GM18951 (cell line): Measurements from ENCODE around the gene OR10AG1.

Experiments
- POLR2A ChIP-seq: IDR thresholded peaks from 4 replicates; pipeline ENCODE4 v1.6.1; 2011; ENCODE audit warnings: mild to moderate bottlenecking; ENCODE audit not compliant: insufficient read length, insufficient read depth; ENCODE audit errors: extremely low read depth
- in situ Hi-C: fragments of 300-500 bp; cut with MboI; formaldehyde crosslinking; loops from one replicate; pipeline ENCODE4 v1.12.0; 2022; ENCODE audit warnings: low sequenced_read_pairs, mixed read lengths, inconsistent platforms; ENCODE audit not compliant: unreplicated experiment

The OR10AG1 gene, protein sequence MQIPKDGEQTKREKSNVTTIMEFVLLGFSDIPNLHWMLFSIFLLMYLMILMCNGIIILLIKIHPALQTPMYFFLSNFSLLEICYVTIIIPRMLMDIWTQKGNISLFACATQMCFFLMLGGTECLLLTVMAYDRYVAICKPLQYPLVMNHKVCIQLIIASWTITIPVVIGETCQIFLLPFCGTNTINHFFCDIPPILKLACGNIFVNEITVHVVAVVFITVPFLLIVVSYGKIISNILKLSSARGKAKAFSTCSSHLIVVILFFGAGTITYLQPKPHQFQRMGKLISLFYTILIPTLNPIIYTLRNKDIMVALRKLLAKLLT

DNA sequence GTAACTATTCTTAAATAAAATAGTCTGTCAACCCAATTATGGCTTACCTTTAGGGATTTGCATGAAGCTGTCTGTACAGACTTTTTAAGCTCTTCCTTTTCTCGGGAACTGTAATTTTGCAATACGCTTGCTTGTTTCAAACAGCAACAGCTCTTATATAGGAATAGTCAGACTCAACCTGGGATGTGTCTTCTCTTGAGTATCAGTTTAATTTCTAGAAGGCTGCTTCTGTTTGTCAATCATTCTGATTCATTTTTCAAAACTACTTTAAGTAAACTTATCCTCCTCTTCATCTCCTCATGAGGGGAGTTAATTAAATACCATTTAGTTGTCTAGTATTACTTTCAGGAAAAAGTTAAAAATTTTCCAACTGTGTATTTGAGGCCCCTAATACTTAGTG is at the start of gene OR10AG1:
TSS of gene OR10AG1 (minus strand) at position 101 of the 400 bp plus-strand sequence. CDS start at position 63, 38 bp downstream.
- no peak for TF ChIP-seq POLR2A

DNA sequence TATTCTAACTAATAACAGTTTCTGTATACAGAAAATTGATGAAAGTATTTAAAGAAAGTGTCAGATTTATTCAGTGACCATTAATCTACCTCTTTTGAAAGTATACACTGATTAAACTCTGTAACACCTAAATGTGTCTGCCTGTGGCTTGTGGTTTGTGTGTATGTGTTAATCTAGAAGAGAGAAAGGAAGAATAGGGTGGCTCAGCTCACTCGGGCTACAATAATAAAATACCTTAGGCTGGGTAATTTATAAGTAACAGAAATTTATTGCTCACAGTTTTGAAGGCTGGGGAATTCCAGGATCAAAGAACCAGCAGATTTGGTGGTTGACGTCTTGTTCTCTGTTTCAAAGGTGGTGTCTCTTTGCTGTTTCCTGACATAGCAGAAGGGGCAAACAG is 44.1 kb upstream of the OR10AG1 start:
- in situ Hi-C loops = no loop called here
- no peak for TF ChIP-seq POLR2A

More for the DNA sequence above, at the start of gene OR10AG1:
- in situ Hi-C loops = no loop called here

DNA sequence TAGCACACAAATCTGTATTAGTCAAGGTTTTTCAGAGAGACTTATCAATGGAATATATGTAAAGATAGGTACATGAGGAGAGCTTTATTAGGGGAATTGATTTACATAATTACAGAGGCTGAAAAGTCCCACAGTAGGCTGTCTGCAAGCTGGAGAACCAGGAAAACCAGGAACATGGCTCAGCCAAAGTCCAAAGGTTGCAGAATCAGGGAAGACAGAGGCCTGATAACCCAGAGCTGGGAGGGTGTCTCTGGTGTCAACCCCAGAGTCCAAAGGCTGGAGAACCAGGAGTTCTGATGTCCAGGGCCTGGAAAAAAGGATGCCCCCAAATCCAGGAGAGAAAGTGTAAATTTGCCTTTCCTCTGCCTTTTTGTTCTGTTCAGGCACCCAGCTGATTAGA is 41.0 kb upstream of the OR10AG1 start:
- in situ Hi-C loops = no loop called here
- no peak for TF ChIP-seq POLR2A

DNA sequence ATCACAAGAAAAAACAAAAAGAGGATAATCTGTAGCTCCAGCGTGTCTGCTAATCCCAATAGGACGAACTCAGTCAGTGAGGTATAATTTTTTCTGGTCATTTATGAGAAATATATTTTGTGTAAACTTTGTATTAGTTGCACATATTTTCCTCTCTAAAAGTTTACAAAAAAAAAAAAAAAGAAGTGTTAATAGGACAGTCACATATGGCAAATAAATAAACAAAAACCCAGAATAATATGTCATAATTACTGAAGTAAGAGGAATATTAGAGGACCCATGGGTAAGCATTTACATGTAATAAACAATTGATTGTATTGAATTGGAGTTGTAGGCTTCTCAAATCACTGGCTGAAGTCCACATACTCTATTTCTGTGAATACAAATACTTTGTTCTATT is 24.8 kb upstream of the OR10AG1 start, which contains the start of gene OR5F1:
TSS of gene OR5F1 (minus strand) at position 101 of the 400 bp plus-strand sequence. CDS start at position 101, 0 bp downstream.
- in situ Hi-C loops = no loop called here
- no peak for TF ChIP-seq POLR2A

DNA sequence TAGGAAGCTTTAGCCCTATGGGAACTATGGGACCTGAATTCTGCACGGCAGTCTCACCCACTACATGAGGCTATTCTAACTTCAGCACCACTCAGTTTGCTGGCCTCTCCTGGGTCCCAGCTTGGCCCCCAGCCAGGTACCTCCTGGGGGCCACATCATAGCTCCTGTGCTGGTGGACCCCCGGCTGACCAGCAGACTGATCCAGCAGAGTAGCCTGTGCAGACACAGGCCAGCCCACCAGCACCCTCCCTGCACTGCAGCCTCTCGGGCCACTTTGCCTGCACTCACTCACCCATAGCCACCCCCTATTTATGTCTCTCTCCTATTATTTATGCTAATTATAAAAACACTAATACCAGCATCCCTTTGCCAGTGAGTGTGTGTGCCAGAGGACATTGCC is 1.2 kb upstream of the OR10AG1 start:
- in situ Hi-C loops = no loop called here
- no peak for TF ChIP-seq POLR2A

DNA sequence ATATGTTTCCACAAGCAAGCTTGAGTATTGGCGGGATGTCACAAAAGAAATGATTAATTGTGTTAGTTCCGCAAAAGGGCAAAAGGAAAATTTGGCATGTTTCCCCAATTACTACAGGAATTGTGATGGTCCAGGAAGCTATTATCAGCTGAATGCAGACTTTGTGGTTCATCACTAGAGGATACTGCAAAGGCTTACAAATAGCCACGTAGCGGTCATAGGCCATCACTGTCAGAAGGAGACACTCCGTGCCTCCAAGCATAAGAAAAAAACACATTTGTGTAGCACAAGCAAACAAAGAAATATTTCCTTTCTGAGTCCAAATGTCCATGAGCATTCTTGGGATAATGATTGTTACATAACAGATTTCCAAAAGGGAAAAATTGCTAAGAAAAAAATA is 1.8 kb downstream of the OR10AG1 start:
- in situ Hi-C loops = no loop called here
- no peak for TF ChIP-seq POLR2A

DNA sequence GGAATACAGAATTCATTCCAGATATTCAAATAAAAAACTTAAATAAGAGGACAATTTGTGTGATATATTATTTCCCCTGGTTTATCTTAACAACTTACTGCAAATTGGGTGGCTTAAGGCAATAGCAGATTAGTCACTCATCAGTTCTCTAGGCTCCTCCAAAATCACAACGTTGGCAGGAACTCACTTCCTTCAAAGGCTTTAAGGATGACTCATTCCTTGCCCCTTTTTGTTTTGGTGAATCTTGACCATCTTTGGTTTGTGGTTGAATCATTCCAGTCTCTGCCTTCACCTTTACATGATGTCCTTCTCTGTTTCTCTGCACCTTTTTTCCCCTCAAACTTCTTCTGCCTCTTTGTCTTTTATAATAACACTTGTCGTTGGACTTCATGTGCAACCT is 3.4 kb downstream of the OR10AG1 start:
- in situ Hi-C loops = no loop called here
- TF ChIP-seq POLR2A = no peak

DNA sequence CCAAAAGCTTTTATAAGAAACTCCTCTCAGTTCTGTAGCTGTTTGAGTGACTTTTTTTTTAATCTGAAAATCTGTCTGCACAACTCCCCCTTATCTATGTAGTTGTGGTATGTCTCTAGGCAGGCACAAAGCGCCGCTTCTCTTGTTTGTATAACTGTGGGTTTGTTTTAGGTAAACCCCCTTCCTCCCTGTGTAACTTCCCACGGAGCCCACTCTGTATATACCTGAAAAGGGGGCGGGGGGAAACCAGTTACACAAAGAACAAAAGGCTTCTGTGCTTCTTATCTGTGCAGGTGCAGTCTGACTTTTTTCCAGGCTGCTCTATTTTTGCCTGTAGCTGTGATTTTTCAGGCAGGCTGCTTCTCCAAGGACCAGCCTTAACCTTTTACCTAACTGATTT is 13.2 kb downstream of the OR10AG1 start:
- in situ Hi-C loops = no loop called here
- no peak for TF ChIP-seq POLR2A

DNA sequence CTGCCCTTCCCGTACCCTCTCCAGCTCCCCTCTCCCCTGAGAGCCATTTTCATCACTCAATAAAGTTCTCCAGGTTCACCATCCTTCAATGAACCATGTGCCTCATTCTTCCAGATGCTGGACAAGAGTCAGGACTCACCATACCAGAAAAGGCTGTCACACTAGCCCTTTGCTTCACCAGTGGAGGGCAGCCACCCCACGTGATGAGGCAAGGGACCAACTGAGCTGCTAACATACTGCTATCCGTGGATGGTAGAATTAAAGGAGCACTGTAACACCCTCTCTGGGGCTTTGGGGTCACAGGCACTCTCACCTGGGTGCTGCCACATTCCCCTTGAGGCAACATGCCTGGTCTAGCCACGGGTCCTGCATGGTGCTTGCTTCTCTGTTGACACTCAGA is 20.4 kb downstream of the OR10AG1 start:
- in situ Hi-C loops = loop anchor here (25.0 kb wide), 1 partner anchor 838 kb away; no protein-coding TSS in a partner anchor
- TF ChIP-seq POLR2A = no peak

DNA sequence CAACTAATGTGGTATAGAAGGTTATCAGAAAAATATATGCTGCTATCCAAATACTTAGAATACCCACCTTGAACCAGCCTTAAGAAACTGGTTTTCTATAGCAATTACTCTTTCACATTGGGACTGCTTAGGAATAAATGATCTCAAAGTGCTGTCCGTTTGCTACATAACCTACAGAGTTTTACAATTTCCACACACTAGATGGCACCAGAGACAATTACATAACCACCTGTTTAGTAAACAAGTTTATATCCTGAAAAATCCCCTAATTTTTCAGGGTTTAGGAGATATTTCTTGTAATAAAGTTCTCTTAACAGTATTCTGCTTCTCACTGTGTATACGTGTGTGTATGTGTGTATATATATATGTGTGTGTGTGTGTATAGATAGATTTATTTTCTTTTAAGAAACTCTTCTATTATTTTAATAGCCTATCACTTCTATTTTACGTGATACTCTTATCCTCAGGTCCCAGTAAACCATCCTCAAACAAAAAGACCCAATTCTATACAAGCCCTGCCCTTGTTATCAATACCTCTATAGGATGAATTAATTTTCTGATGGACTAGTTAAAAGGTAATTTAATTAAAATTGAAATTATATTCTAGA is 26.9 kb downstream of the OR10AG1 start:
- in situ Hi-C loops = loop anchor here (25.0 kb wide), 1 partner anchor 844 kb away; no protein-coding TSS in a partner anchor
- TF ChIP-seq POLR2A = no peak

DNA sequence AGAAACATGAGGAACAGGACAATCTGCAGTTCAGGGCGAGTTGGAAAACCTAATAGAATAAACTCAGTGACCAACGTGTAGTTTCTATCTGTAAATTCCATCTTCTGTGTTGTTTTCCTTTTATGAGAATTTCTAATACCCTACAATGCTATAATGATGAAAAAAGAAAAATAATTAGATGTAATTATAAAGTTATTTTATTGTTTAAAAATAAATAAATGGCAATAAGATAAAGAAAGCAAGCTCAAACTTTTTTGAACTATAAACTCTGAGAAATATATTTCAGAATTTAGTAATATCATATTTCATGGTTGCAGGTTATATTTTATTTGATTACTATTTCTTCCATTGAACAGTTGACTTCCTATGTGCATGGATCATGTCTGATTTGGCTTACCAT is 33.4 kb downstream of the OR10AG1 start, which contains the start of gene OR5I1:
TSS of gene OR5I1 (minus strand) at position 101 of the 400 bp plus-strand sequence. CDS start at position 101, 0 bp downstream.
- in situ Hi-C loops = loop anchor here (25.0 kb wide), 1 partner anchor 851 kb away; no protein-coding TSS in a partner anchor
- TF ChIP-seq POLR2A = no peak

DNA sequence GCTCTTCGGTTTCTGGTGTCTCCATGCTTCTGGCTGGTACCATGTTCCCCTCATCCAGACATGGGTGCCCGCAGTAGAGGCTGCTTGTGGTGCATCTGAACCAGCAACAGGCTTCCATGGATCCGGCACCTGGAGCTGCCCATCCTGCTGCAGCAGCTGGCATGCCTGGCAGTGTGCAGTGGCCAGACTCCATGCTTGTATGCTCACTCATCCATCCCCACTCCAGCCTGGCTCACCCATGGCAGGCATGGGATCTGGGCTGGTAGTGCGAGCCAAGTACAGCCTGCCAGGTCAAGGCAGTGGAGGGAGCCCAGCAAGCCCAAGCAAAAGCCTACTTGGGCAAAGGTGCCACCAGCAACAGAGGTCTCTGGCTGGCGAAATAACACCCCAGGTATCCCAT is 49.2 kb downstream of the OR10AG1 start:
- in situ Hi-C loops = no loop called here
- TF ChIP-seq POLR2A = no peak
